ENCODE data around the gene ZNF512B.

GRCh38 chr20:63963348-63963741 is 6.4 kb downstream of the ZNF512B start:
- TF ChIP-seq CTCF (IDR thresholded peaks at IDR 0.05) (no peak), SMC3 (IDR thresholded peaks at IDR 0.05) (no peak), KDM1A (IDR thresholded peaks at IDR 0.05; ENCODE audit: low read depth) (no peak), POLR2A (IDR thresholded peaks at IDR 0.05; ENCODE audit: low read length) (no peak)

Data from A549 (cell line).